ENCODE measurements around the gene PDE4D. TPM values are rescaled to one million over a fixed set of nuclear protein-coding genes. Genes with fewer than 3 reads are reported as not detected.
A peak's percentile ranks its signal among the peaks of the same experiment; 100 is the strongest.

The PDE4D gene
- total RNA-seq, 1 donor from 2014 or later: 14.2 TPM

- peak overlapping the region; percentile 94 for H2AFZ ChIP-seq (ENCODE audit: low read depth, low read length)
- H3K36me3 ChIP-seq (ENCODE audit: insufficient read depth, low read length): no peaks in the 10 kb centered on the region
- H3K27me3 ChIP-seq (ENCODE audit: insufficient read depth, low read length): no peaks in the 10 kb centered on the region
- peak overlapping the region; percentile 98 for H3K4me2 ChIP-seq (ENCODE audit: low read length)
- H4K20me1 ChIP-seq (ENCODE audit: insufficient read depth, low read length): no peaks in the 10 kb centered on the region
- no peaks in the 10 kb centered on the region for H3K36me3 Mint-ChIP-seq (ENCODE audit: low read depth, unreplicated experiment)
- H3K27ac ChIP-seq (ENCODE audit: low read depth, low read length): peak overlapping the region; percentile 73
- H3K27ac Mint-ChIP-seq (ENCODE audit: unreplicated experiment): peak overlapping the region; percentile 76
- peaks cover 7% of the 10 kb centered on the region for H3K79me2 ChIP-seq (ENCODE audit: insufficient read depth, low read length)
- no peaks in the 10 kb centered on the region for H3K27me3 Mint-ChIP-seq (ENCODE audit: low read depth, unreplicated experiment)
- no peaks in the 10 kb centered on the region for H3K9me3 ChIP-seq (ENCODE audit: insufficient read depth, low read depth, low read length)
- peaks cover 14% of the 10 kb centered on the region for H3K4me1 ChIP-seq (ENCODE audit: insufficient read depth, low read length)
- peak overlapping the region; percentile 90 for H3K9ac ChIP-seq (ENCODE audit: low read length)
- peaks cover 20% of the 10 kb centered on the region for H3K4me1 Mint-ChIP-seq (ENCODE audit: low read depth, unreplicated experiment)
- H3K4me3 ChIP-seq (ENCODE audit: insufficient read depth, low read depth, low read length): peak overlapping the region; percentile 91
- no peaks in the 10 kb centered on the region for H3K9me3 Mint-ChIP-seq (ENCODE audit: unreplicated experiment)
- DNase-seq (ENCODE audit: low read depth) (no peak), FAIRE-seq (no peak)
- no peak for TF ChIP-seq CTCF (IDR thresholded peaks at IDR 0.05; ENCODE audit: insufficient read depth, low read depth, low read length)
- TF ChIP-seq EZH2 (IDR thresholded peaks at IDR 0.05; ENCODE audit: insufficient read depth, low read length): no peak
- peak overlapping the region; percentile 90 for H3K4me3 Mint-ChIP-seq (ENCODE audit: unreplicated experiment)
Observed at GRCh38 chr5:59769041-59769360, 124.5 kb downstream of the PDE4D start.

GRCh38 chr5:59768152-59769040 lies 125.1 kb downstream of the PDE4D start:
- peaks cover 7% of the 10 kb centered on the region for H3K79me2 ChIP-seq (ENCODE audit: insufficient read depth, low read length)
- H3K27ac Mint-ChIP-seq (ENCODE audit: unreplicated experiment): peak overlapping the region; percentile 76
- peaks cover 14% of the 10 kb centered on the region for H3K4me1 ChIP-seq (ENCODE audit: insufficient read depth, low read length)
- H3K9me3 ChIP-seq (ENCODE audit: insufficient read depth, low read depth, low read length): no peaks in the 10 kb centered on the region
- no peaks in the 10 kb centered on the region for H3K9me3 Mint-ChIP-seq (ENCODE audit: unreplicated experiment)
- H3K36me3 Mint-ChIP-seq (ENCODE audit: low read depth, unreplicated experiment): no peaks in the 10 kb centered on the region
- H3K27me3 ChIP-seq (ENCODE audit: insufficient read depth, low read length): no peaks in the 10 kb centered on the region
- H3K4me1 Mint-ChIP-seq (ENCODE audit: low read depth, unreplicated experiment): peaks cover 26% of the 10 kb centered on the region
- peak overlapping the region; percentile 98 for H3K4me2 ChIP-seq (ENCODE audit: low read length)
- H3K27me3 Mint-ChIP-seq (ENCODE audit: low read depth, unreplicated experiment): no peaks in the 10 kb centered on the region
- TF ChIP-seq EZH2 (IDR thresholded peaks at IDR 0.05; ENCODE audit: insufficient read depth, low read length) (no peak), CTCF (IDR thresholded peaks at IDR 0.05; ENCODE audit: insufficient read depth, low read depth, low read length) (no peak)
- no peaks in the 10 kb centered on the region for H4K20me1 ChIP-seq (ENCODE audit: insufficient read depth, low read length)
- peak overlapping the region; percentile 94 for H2AFZ ChIP-seq (ENCODE audit: low read depth, low read length)
- H3K9ac ChIP-seq (ENCODE audit: low read length): peak overlapping the region; percentile 90
- DNase-seq (ENCODE audit: low read depth) (peak; percentile 87), FAIRE-seq (no peak)
- peak overlapping the region; percentile 73 for H3K27ac ChIP-seq (ENCODE audit: low read depth, low read length)
- H3K36me3 ChIP-seq (ENCODE audit: insufficient read depth, low read length): no peaks in the 10 kb centered on the region
- peak overlapping the region; percentile 90 for H3K4me3 Mint-ChIP-seq (ENCODE audit: unreplicated experiment)
- H3K4me3 ChIP-seq (ENCODE audit: insufficient read depth, low read depth, low read length): peak overlapping the region; percentile 91

GRCh38 chr5:59767681-59768151 lies 125.8 kb downstream of the PDE4D start:
- Mint-ChIP-seq H3K4me1 (ENCODE audit: low read depth, unreplicated experiment) (peaks cover 25% of the 10 kb centered on the region), H3K27ac (ENCODE audit: unreplicated experiment) (peak overlapping the region; percentile 76), H3K9me3 (ENCODE audit: unreplicated experiment) (no peaks in the 10 kb centered on the region), H3K36me3 (ENCODE audit: low read depth, unreplicated experiment) (no peaks in the 10 kb centered on the region), H3K27me3 (ENCODE audit: low read depth, unreplicated experiment) (no peaks in the 10 kb centered on the region), H3K4me3 (ENCODE audit: unreplicated experiment) (peak overlapping the region; percentile 90)
- Histone ChIP-seq H4K20me1 (ENCODE audit: insufficient read depth, low read length) (no peaks in the 10 kb centered on the region), H3K4me2 (ENCODE audit: low read length) (peak overlapping the region; percentile 98), H3K27ac (ENCODE audit: low read depth, low read length) (peak overlapping the region; percentile 73), H3K79me2 (ENCODE audit: insufficient read depth, low read length) (peaks cover 7% of the 10 kb centered on the region), H2AFZ (ENCODE audit: low read depth, low read length) (peak overlapping the region; percentile 94), H3K4me1 (ENCODE audit: insufficient read depth, low read length) (peaks cover 14% of the 10 kb centered on the region), H3K9me3 (ENCODE audit: insufficient read depth, low read depth, low read length) (no peaks in the 10 kb centered on the region), H3K27me3 (ENCODE audit: insufficient read depth, low read length) (no peaks in the 10 kb centered on the region), H3K36me3 (ENCODE audit: insufficient read depth, low read length) (no peaks in the 10 kb centered on the region), H3K4me3 (ENCODE audit: insufficient read depth, low read depth, low read length) (peak overlapping the region; percentile 91), H3K9ac (ENCODE audit: low read length) (peak overlapping the region; percentile 90)
- FAIRE-seq (no peak), DNase-seq (ENCODE audit: low read depth) (peak; percentile 9)
- no peak for TF ChIP-seq CTCF (IDR thresholded peaks at IDR 0.05; ENCODE audit: insufficient read depth, low read depth, low read length)
- no peak for TF ChIP-seq EZH2 (IDR thresholded peaks at IDR 0.05; ENCODE audit: insufficient read depth, low read length)

Data from astrocyte (in vitro differentiated cells and primary cell).